ENCODE measurements around the gene ZNF793.
A peak's percentile ranks its signal among the peaks of the same experiment; 100 is the strongest.

The ZNF793 gene

GRCh38 chr19:37468961-37469777 lies 37.6 kb upstream of the ZNF793 start, which contains the start of gene ZNF570 (continued):
- no peak for TF ChIP-seq ZNF48 (tag by site-specific recombination; IDR thresholded peaks at IDR 0.05)

GRCh38 chr19:37470216-37470615 lies 36.5 kb upstream of the ZNF793 start:
- Histone ChIP-seq H3K4me3 (ENCODE audit: low read depth, low read length) (peak overlapping the region; percentile 52; the same call in 1 of the 2 replicates), H3K27ac (ENCODE audit: extremely low read depth, low read depth, low read length) (0 out of 2 replicates have a peak overlapping the region, but pooled peaks have one; percentile 71), H3K9me3 (ENCODE audit: control insufficient read depth, insufficient read depth, low read depth, low read length) (peaks cover 26% of the 10 kb centered on the region), H3K36me3 (ENCODE audit: control insufficient read depth in 2 of 2, insufficient read depth in 1 of 2, low read length in 2 of 2) (peaks cover 40 to 56% of the 10 kb centered on the region in 2 experiments), H3K4me1 (ENCODE audit: control insufficient read depth, insufficient read depth, low read length) (peaks cover 6% of the 10 kb centered on the region; the same call in 1 of the 2 replicates)
- no peak for TF ChIP-seq ZNF112 (tag by site-specific recombination; IDR thresholded peaks at IDR 0.05)
- TF ChIP-seq ZNF549 (tag by site-specific recombination; IDR thresholded peaks at IDR 0.05) = no peak
- no peak for TF ChIP-seq ZNF514 (tag by site-specific recombination; IDR thresholded peaks at IDR 0.05)
- TF ChIP-seq MEIS1 (CRISPR knock-in tag; IDR thresholded peaks at IDR 0.05; ENCODE audit: borderline replicate concordance) = no peak
- TF ChIP-seq, protein P1, sequence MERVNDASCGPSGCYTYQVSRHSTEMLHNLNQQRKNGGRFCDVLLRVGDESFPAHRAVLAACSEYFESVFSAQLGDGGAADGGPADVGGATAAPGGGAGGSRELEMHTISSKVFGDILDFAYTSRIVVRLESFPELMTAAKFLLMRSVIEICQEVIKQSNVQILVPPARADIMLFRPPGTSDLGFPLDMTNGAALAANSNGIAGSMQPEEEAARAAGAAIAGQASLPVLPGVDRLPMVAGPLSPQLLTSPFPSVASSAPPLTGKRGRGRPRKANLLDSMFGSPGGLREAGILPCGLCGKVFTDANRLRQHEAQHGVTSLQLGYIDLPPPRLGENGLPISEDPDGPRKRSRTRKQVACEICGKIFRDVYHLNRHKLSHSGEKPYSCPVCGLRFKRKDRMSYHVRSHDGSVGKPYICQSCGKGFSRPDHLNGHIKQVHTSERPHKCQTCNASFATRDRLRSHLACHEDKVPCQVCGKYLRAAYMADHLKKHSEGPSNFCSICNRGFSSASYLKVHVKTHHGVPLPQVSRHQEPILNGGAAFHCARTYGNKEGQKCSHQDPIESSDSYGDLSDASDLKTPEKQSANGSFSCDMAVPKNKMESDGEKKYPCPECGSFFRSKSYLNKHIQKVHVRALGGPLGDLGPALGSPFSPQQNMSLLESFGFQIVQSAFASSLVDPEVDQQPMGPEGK (tag by site-specific recombination; IDR thresholded peaks at IDR 0.05) = no peak
- ChIA-PET CTCF (no interaction called here), POLR2A (no interaction called here)

- TF ChIP-seq ZNF133 (tag by site-specific recombination; IDR thresholded peaks at IDR 0.05) = no peak
- no peak for TF ChIP-seq ZNF677 (tag by site-specific recombination; IDR thresholded peaks at IDR 0.05)
- TF ChIP-seq ATF2 (tag by site-specific recombination; IDR thresholded peaks at IDR 0.05; ENCODE audit: low read depth) = peak; percentile 89
- no peak for TF ChIP-seq ZNF549 (tag by site-specific recombination; IDR thresholded peaks at IDR 0.05)
- Histone ChIP-seq H3K27ac (ENCODE audit: extremely low read depth, low read depth, low read length) (no peak overlapping the region), H3K4me3 (ENCODE audit: low read depth, low read length) (no peak overlapping the region), H3K9me3 (ENCODE audit: control insufficient read depth, insufficient read depth, low read depth, low read length) (peaks cover 30% of the 10 kb centered on the region), H3K4me1 (ENCODE audit: control insufficient read depth, insufficient read depth, low read length) (peaks cover 6% of the 10 kb centered on the region; the same call in 1 of the 2 replicates), H3K36me3 (ENCODE audit: control insufficient read depth in 2 of 2, insufficient read depth in 1 of 2, low read length in 2 of 2) (peaks cover 59 to 68% of the 10 kb centered on the region in 2 experiments)
- ChIA-PET POLR2A (no interaction called here), CTCF (interaction anchor here (0.7 kb wide), 1 partner anchor 1417 kb away, joined by 3 read pairs; no protein-coding TSS in a partner anchor)
These were observed 34.6 kb upstream of the ZNF793 start for GRCh38 chr19:37472165-37472564.

- peaks cover 51% of the 10 kb centered on the region for H3K9me3 ChIP-seq (ENCODE audit: control insufficient read depth, insufficient read depth, low read depth, low read length)
- H3K4me3 ChIP-seq (ENCODE audit: low read depth, low read length) = no peak overlapping the region
- no peaks in the 10 kb centered on the region for H3K4me1 ChIP-seq (ENCODE audit: control insufficient read depth, insufficient read depth, low read length)
- no peak overlapping the region for H3K27ac ChIP-seq (ENCODE audit: extremely low read depth, low read depth, low read length)
- ChIA-PET POLR2A (no interaction called here), CTCF (interaction anchor here (0.7 kb wide), 1 partner anchor 22 kb away, joined by 5 read pairs; no protein-coding TSS in a partner anchor)
- H3K36me3 ChIP-seq (ENCODE audit: control insufficient read depth in 2 of 2, insufficient read depth in 1 of 2, low read length in 2 of 2) = peaks cover 46 to 54% of the 10 kb centered on the region in 2 experiments
- TF ChIP-seq ZNF837 (tag by site-specific recombination; IDR thresholded peaks at IDR 0.05) (no peak), ZNF76 (tag by site-specific recombination; IDR thresholded peaks at IDR 0.05; ENCODE audit: borderline replicate concordance, low read depth) (no peak), GLI4 (tag by site-specific recombination; IDR thresholded peaks at IDR 0.05) (no peak), ZNF223 (tag by site-specific recombination; IDR thresholded peaks at IDR 0.05) (no peak), ZNF184 (tag by site-specific recombination; IDR thresholded peaks at IDR 0.05) (no peak), ZBTB20 (tag by site-specific recombination; IDR thresholded peaks at IDR 0.05) (no peak), ZNF830 (tag by site-specific recombination; IDR thresholded peaks at IDR 0.05; ENCODE audit: low read depth) (no peak), ZBTB6 (tag by site-specific recombination; IDR thresholded peaks at IDR 0.05) (no peak), ZNF174 (tag by site-specific recombination; IDR thresholded peaks at IDR 0.05) (0 out of 2 replicates have a peak, but pooled peaks have one; percentile 75), TRIM28 (IDR thresholded peaks at IDR 0.05; ENCODE audit: borderline replicate concordance, low read length) (peak; percentile 100), ZNF341 (tag by site-specific recombination; IDR thresholded peaks at IDR 0.05; ENCODE audit: low read depth) (no peak), KLF10 (tag by site-specific recombination; IDR thresholded peaks at IDR 0.05) (no peak), SP3 (tag by site-specific recombination; IDR thresholded peaks at IDR 0.05) (no peak)
- TF ChIP-seq, protein P2, sequence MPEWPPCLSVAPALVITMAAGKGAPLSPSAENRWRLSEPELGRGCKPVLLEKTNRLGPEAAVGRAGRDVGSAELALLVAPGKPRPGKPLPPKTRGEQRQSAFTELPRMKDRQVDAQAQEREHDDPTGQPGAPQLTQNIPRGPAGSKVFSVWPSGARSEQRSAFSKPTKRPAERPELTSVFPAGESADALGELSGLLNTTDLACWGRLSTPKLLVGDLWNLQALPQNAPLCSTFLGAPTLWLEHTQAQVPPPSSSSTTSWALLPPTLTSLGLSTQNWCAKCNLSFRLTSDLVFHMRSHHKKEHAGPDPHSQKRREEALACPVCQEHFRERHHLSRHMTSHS (tag by site-specific recombination; IDR thresholded peaks at IDR 0.05) = no peak
These were observed 22.2 kb upstream of the ZNF793 start for GRCh38 chr19:37484406-37485168.
